SK-N-SH treated with all-trans-retinoic acid at 6 μM for 48 hours (cell line): ENCODE data around the gene MIAT.

Source experiments
- ATAC-seq: fragments of 200-7000 bp; cut with Tn5 transposase; 3 replicates; pipeline ENCODE4 v1.9.1; 2020; ENCODE audit warnings: mild to moderate bottlenecking, moderate library complexity
- BACH2 ChIP-seq: fragments of 250-450 bp; sonication (Bioruptor Pico); IDR thresholded peaks from 2 replicates; pipeline ENCODE4 v1.9.0; 2021; ENCODE audit warnings: mild to moderate bottlenecking, borderline replicate concordance
- CREB5 ChIP-seq: fragments of 250-450 bp; sonication (Bioruptor Pico); IDR thresholded peaks from 2 replicates; pipeline ENCODE4 v1.5.1; 2020; ENCODE audit warnings: low read depth, mild to moderate bottlenecking, moderate library complexity
- CSDC2 ChIP-seq: fragments of 250-450 bp; sonication (Bioruptor Pico); IDR thresholded peaks from 2 replicates; pipeline ENCODE4 v1.5.0; 2020; ENCODE audit warnings: mild to moderate bottlenecking, moderate library complexity
- CSRNP3 ChIP-seq: fragments of 250-450 bp; sonication (Bioruptor Pico); IDR thresholded peaks from 2 replicates; pipeline ENCODE4 v1.5.1; 2021; ENCODE audit warnings: mild to moderate bottlenecking, moderate library complexity
- ESRRG ChIP-seq: fragments of 250-450 bp; sonication (Bioruptor Pico); IDR thresholded peaks from 2 replicates; pipeline ENCODE4 v1.6.1; 2021; ENCODE audit warnings: mild to moderate bottlenecking
- GLIS3 ChIP-seq: fragments of 250-450 bp; sonication (Bioruptor Pico); IDR thresholded peaks from 2 replicates; pipeline ENCODE4 v1.5.0; 2020; ENCODE audit warnings: mild to moderate bottlenecking, moderate library complexity
- ISL1 ChIP-seq: fragments of 250-450 bp; sonication (Bioruptor Pico); IDR thresholded peaks from 2 replicates; pipeline ENCODE4 v2.1.2; 2022; ENCODE audit warnings: mild to moderate bottlenecking, moderate library complexity
- OSR1 ChIP-seq: fragments of 250-450 bp; sonication (Bioruptor Pico); IDR thresholded peaks from 2 replicates; pipeline ENCODE4 v1.8.0; 2022; ENCODE audit warnings: moderate library complexity, mild to moderate bottlenecking, inconsistent platforms
- PPARA ChIP-seq: fragments of 250-450 bp; sonication (Bioruptor Pico); IDR thresholded peaks from 2 replicates; pipeline ENCODE4 v1.5.0; 2020; ENCODE audit warnings: mild to moderate bottlenecking, borderline replicate concordance
- RARB ChIP-seq: fragments of 250-450 bp; sonication (Bioruptor Pico); IDR thresholded peaks from 2 replicates; pipeline ENCODE4 v1.8.0; 2021; ENCODE audit warnings: mild to moderate bottlenecking, moderate library complexity
- SNAI2 ChIP-seq: fragments of 250-450 bp; sonication (Bioruptor Pico); IDR thresholded peaks from 2 replicates; pipeline ENCODE4 v1.5.0; 2020; ENCODE audit warnings: mild to moderate bottlenecking, moderate library complexity
- TCF4 ChIP-seq: fragments of 250-450 bp; sonication (Bioruptor Pico); IDR thresholded peaks from 2 replicates; pipeline ENCODE4 v1.8.0; 2021; ENCODE audit warnings: mild to moderate bottlenecking, moderate library complexity, borderline replicate concordance
- TOX ChIP-seq: fragments of 250-450 bp; sonication (Bioruptor Pico); IDR thresholded peaks from 2 replicates; pipeline ENCODE4 v1.8.0; 2021; ENCODE audit warnings: mild to moderate bottlenecking, moderate library complexity, borderline replicate concordance
- TSHZ2 ChIP-seq: fragments of 250-450 bp; sonication (Bioruptor Pico); IDR thresholded peaks from 2 replicates; pipeline ENCODE4 v1.5.0; 2020; ENCODE audit warnings: mild to moderate bottlenecking, moderate library complexity
- ZC3H10 ChIP-seq: fragments of 250-450 bp; sonication (Bioruptor Pico); IDR thresholded peaks from 2 replicates; pipeline ENCODE4 v1.5.1; 2021; ENCODE audit warnings: mild to moderate bottlenecking, moderate library complexity
- ZFP3 ChIP-seq: fragments of 250-450 bp; sonication (Bioruptor Pico); IDR thresholded peaks from 2 replicates; pipeline ENCODE4 v1.5.0; 2020; ENCODE audit warnings: mild to moderate bottlenecking, moderate library complexity
- ZFP30 ChIP-seq: fragments of 450-650 bp; formaldehyde crosslinking; IDR thresholded peaks from 2 replicates; pipeline ENCODE4 v1.5.0; 2022; ENCODE audit warnings: mild to moderate bottlenecking, moderate library complexity
- ZNF70 ChIP-seq: fragments of 450-650 bp; formaldehyde crosslinking; IDR thresholded peaks from 2 replicates; pipeline ENCODE4 v1.5.0; 2020; ENCODE audit warnings: mild to moderate bottlenecking, moderate library complexity
- TF ChIP-seq, protein P1 (sequence below): fragments of 250-450 bp; sonication (Bioruptor Pico); IDR thresholded peaks from 2 replicates; pipeline ENCODE4 v1.8.0; 2020; ENCODE audit warnings: mild to moderate bottlenecking, moderate library complexity, borderline replicate concordance

The MIAT gene

DNA sequence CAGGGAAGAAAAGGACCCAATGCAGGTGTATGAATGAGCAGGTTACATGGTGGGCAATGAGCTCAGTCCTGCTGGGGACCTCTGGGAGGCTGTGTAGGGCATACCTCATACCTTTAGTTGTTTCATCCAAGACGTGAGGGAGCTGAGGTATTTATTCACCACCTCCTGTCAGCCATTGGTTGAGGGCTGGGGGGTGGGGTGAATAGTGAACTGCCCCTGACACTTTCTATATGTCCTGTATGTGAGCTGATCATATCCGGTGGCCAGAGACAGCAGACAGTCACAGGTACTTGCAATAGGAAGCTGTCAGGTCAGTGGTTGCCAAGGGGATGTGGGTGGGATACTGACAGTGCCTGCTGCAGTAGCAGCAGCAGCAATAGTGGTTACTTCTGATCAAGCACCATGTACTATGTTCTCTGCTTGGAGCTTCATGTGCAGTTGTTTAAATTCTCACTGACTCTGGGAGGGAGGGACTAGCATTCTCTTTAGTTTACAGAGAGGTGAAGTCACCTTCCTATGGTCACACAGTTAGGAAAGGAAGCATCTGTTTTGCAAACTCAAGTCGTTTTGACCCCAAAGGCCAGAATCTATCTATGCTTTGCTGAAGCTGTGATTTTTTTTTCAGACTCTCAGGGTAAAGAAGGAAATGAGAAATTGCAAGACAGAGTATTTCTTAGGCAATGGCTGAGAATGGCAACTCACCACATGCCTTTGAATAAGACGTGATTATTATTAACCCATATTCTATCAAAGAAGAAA is 54.0 kb downstream of the MIAT start (continued):
- TF ChIP-seq, protein P1, sequence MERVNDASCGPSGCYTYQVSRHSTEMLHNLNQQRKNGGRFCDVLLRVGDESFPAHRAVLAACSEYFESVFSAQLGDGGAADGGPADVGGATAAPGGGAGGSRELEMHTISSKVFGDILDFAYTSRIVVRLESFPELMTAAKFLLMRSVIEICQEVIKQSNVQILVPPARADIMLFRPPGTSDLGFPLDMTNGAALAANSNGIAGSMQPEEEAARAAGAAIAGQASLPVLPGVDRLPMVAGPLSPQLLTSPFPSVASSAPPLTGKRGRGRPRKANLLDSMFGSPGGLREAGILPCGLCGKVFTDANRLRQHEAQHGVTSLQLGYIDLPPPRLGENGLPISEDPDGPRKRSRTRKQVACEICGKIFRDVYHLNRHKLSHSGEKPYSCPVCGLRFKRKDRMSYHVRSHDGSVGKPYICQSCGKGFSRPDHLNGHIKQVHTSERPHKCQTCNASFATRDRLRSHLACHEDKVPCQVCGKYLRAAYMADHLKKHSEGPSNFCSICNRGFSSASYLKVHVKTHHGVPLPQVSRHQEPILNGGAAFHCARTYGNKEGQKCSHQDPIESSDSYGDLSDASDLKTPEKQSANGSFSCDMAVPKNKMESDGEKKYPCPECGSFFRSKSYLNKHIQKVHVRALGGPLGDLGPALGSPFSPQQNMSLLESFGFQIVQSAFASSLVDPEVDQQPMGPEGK, result no peak
- no peak for TF ChIP-seq CREB5
- no peak for TF ChIP-seq ESRRG (CRISPR knock-in tag)

DNA sequence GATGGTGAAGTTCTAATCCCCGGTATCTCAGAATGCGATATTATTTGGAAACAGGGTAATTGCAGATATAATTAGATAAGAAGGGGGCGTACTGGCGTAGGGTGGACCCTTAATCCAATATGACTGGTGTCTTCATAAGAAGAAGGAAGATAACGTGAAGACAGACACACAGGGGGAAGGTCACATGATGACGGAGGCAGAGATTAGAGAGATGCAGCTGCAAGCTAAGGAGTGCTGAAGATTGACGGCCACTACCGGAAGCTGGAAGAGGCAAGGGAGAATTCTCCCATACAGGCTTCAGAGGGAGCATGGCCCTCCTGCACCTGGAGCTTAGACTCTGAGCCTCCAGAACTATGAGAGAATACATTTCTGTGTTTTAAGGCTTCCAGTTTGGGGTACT is 54.8 kb downstream of the MIAT start:
- no peak for ATAC-seq
- TF ChIP-seq TOX (CRISPR knock-in tag) (no peak), ZFP30 (CRISPR knock-in tag) (no peak), SNAI2 (CRISPR knock-in tag) (no peak), ISL1 (CRISPR knock-in tag) (no peak), BACH2 (CRISPR knock-in tag) (no peak), ZFP3 (CRISPR knock-in tag) (no peak)

DNA sequence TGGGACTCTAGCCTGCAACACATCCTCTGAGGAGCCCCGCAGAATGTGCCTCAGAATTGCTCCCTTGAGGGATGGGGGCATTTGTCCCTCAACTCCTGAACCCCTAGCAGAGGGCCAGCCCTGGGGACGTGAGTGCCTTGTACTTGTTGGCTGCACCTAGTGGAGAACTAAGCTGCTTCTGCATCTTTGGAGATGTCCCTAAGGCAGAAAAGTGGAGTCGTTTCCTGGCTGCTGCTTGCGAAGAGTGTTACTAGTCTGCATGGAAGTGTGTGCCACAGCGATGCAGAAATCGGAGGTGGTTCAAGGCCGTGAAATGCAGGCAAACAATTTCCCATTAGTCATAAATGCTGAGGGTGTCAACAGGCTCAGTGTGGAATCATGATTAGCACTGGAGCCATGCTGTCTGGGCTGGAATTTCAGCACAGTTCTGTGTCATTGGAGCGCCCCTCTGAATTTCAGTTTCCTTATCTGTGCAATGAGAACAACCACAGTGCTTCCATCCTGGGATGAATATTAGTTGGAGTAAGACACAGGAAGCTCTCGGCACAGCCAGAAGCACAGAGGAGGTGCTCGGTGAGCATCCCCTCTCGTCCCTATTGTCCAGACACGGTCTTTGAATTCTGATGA is 56.5 kb downstream of the MIAT start:
- peak; percentile 55 for ATAC-seq
- no peak for TF ChIP-seq BACH2 (CRISPR knock-in tag)
- TF ChIP-seq CREB5, result no peak
- TF ChIP-seq SNAI2 (CRISPR knock-in tag), result no peak
- TF ChIP-seq RARB (CRISPR knock-in tag), result no peak
- no peak for TF ChIP-seq ISL1 (CRISPR knock-in tag)
- no peak for TF ChIP-seq ESRRG (CRISPR knock-in tag)
- TF ChIP-seq GLIS3 (CRISPR knock-in tag), result no peak
- no peak for TF ChIP-seq TCF4
- TF ChIP-seq, protein P1, result no peak
- TF ChIP-seq CSDC2 (CRISPR knock-in tag), result no peak
- TF ChIP-seq OSR1 (CRISPR knock-in tag), result no peak
- no peak for TF ChIP-seq TSHZ2 (CRISPR knock-in tag)
- TF ChIP-seq ZNF70 (CRISPR knock-in tag), result no peak
- TF ChIP-seq ZC3H10 (CRISPR knock-in tag), result no peak
- no peak for TF ChIP-seq PPARA
- TF ChIP-seq CSRNP3, result no peak
